ENCODE results near the gene L1TD1. TPM values are rescaled to one million over a fixed set of nuclear protein-coding genes. Genes with fewer than 3 reads are reported as not detected.

L1TD1 gene
- total and polyA plus RNA-seq, 2 donors (not counting 1 experiment from before 2014, with no cell fraction given) = 0.09 TPM; not detected in 1

- no peak for ATAC-seq (ENCODE audit: low read depth)
Measured at GRCh38 chr1:62175568-62176179, 19.0 kb upstream of the L1TD1 start.

More at GRCh38 chr1:62175568-62176179, 19.0 kb upstream of the L1TD1 start:
- Histone ChIP-seq H3K36me3 (replicated peaks in 1 of 2; ENCODE audit: control extremely low read depth in 1 of 2, control insufficient read depth in 1 of 2, extremely low read depth in 1 of 2, insufficient read depth in 2 of 2, low read length in 1 of 2) (no peaks in the 10 kb centered on the region), H3K4me3 (ENCODE audit: control extremely low read depth in 1 of 5, extremely low read depth in 1 of 5, insufficient read depth in 1 of 5, low read depth in 2 of 5, low read length in 4 of 5) (no peak overlapping the region), H3K9ac (ENCODE audit: low read length) (no peak overlapping the region), H3K27me3 (replicated peaks in 1 of 4; ENCODE audit: control extremely low read depth in 1 of 4, control insufficient read depth in 3 of 4, insufficient read depth in 4 of 4, low read length in 3 of 4) (no peaks in the 10 kb centered on the region), H4K20me1 (ENCODE audit: control insufficient read depth, insufficient read depth, low read length, poor library complexity, severe bottlenecking) (no peaks in the 10 kb centered on the region), H3K27ac (ENCODE audit: low read length in 2 of 2) (no peak overlapping the region), H3K79me2 (ENCODE audit: control insufficient read depth, insufficient read depth, low read length) (no peaks in the 10 kb centered on the region), H2AFZ (ENCODE audit: insufficient read depth, low read depth, low read length, poor library complexity, severe bottlenecking) (no peak overlapping the region), H3K4me1 (ENCODE audit: control insufficient read depth in 2 of 2, insufficient read depth in 2 of 2, low read length in 2 of 2) (no peaks in the 10 kb centered on the region), H3K9me3 (ENCODE audit: control extremely low read depth in 1 of 3, control insufficient read depth in 2 of 3, insufficient read depth in 1 of 3, low read length in 2 of 3) (no peaks in the 10 kb centered on the region), H3K4me2 (replicated peaks; ENCODE audit: low read depth, low read length, poor library complexity, severe bottlenecking) (no peak overlapping the region)
- WGBS (ENCODE audit: insufficient coverage) = 79% methylated on average over 6 of the region's 9 CpGs
- H3K27ac Mint-ChIP-seq = no peak overlapping the region
- no peaks in the 10 kb centered on the region for H3K4me1 Mint-ChIP-seq
- H3K9me3 Mint-ChIP-seq (ENCODE audit: insufficient read depth) = no peaks in the 10 kb centered on the region
- DNase-seq = peak; percentile 41
- ChIA-PET CTCF (interaction anchor here (0.6 to 2.8 kb wide), 14 partner anchors 9 to 664 kb away, joined by 3 to 68 read pairs (median 4); no protein-coding TSS in a partner anchor), POLR2A (no interaction called here)
- H3K27me3 Mint-ChIP-seq = peaks cover 8% of the 10 kb centered on the region
- no peak overlapping the region for H3K4me3 Mint-ChIP-seq
- intact Hi-C loops (cut with micrococcal nuclease) = loop anchor here (1.0 kb wide), 1 partner anchor 232 kb away; no protein-coding TSS in a partner anchor
- TF ChIP-seq EZH2 (IDR thresholded peaks at IDR 0.05; ENCODE audit: borderline replicate concordance, insufficient read depth, low read depth, low read length, poor library complexity, severe bottlenecking) = no peak
- TF ChIP-seq CTCF (IDR thresholded peaks at IDR 0.05) = peak; percentile 74

Measured in B cell (primary cell).